HTERT RPE-1 (cell line): ENCODE results near the gene MBTD1.

Experiments used
- in situ Hi-C: fragments of 300-500 bp; cut with MboI; formaldehyde crosslinking; loops from 4 replicates; pipeline ENCODE4 v1.14.3; 2020; ENCODE audit warnings: low sequenced_read_pairs

MBTD1 gene

GRCh38 chr17:51152766-51153209 is 107.1 kb downstream of the MBTD1 start:
- in situ Hi-C loops, result no loop called here

GRCh38 chr17:51150932-51151331 is 108.9 kb downstream of the MBTD1 start:
- in situ Hi-C loops, result no loop called here

GRCh38 chr17:51149163-51149562 is 110.7 kb downstream of the MBTD1 start:
- in situ Hi-C loops, result no loop called here

- in situ Hi-C loops, result no loop called here
These were observed 112.2 kb downstream of the MBTD1 start for GRCh38 chr17:51147650-51148049.

GRCh38 chr17:51144266-51145022 is 115.4 kb downstream of the MBTD1 start:
- in situ Hi-C loops, result no loop called here

GRCh38 chr17:51142597-51142996 is 117.3 kb downstream of the MBTD1 start:
- in situ Hi-C loops, result no loop called here

GRCh38 chr17:51135956-51136355 is 123.9 kb downstream of the MBTD1 start:
- in situ Hi-C loops, result no loop called here

GRCh38 chr17:51133365-51133764 is 126.5 kb downstream of the MBTD1 start:
- in situ Hi-C loops, result no loop called here

- in situ Hi-C loops, result no loop called here
These were observed 126.9 kb downstream of the MBTD1 start for GRCh38 chr17:51132964-51133319.

- in situ Hi-C loops, result no loop called here
These were observed 131.8 kb downstream of the MBTD1 start for GRCh38 chr17:51128076-51128475.
